ENCODE data around the gene ASXL2.

Gene ASXL2

GRCh38 chr2:25822190-25823117 is 55.8 kb downstream of the ASXL2 start:
- Mint-ChIP-seq H3K27ac (peak overlapping the region; percentile 94 to 97), H3K4me1 (ENCODE audit: low read depth in 2 of 2) (peaks cover 32 to 53% of the 10 kb centered on the region in 2 donors), H3K4me3 (peak overlapping the region; percentile 88 to 89), H3K27me3 (no peaks in the 10 kb centered on the region), H3K9me3 (no peaks in the 10 kb centered on the region), H3K36me3 (ENCODE audit: insufficient read depth) (peaks cover 6% of the 10 kb centered on the region)
- ATAC-seq (replicated peaks) (peak; percentile 88), DNase-seq (peak; percentile 52 to 63 (median 58))

- Mint-ChIP-seq H3K27ac (peak overlapping the region; percentile 94 to 97), H3K4me3 (peak overlapping the region; percentile 88 to 89), H3K9me3 (no peaks in the 10 kb centered on the region), H3K27me3 (no peaks in the 10 kb centered on the region), H3K36me3 (ENCODE audit: insufficient read depth) (peaks cover 8% of the 10 kb centered on the region), H3K4me1 (ENCODE audit: low read depth in 2 of 2) (peaks cover 36 to 61% of the 10 kb centered on the region in 2 donors)
- ATAC-seq (replicated peaks) (no peak), DNase-seq (no peak)
These were observed 56.8 kb downstream of the ASXL2 start for GRCh38 chr2:25821225-25822056.

- Mint-ChIP-seq H3K9me3 (no peaks in the 10 kb centered on the region), H3K27me3 (no peaks in the 10 kb centered on the region), H3K27ac (no peak overlapping the region), H3K36me3 (ENCODE audit: insufficient read depth) (peaks cover 14% of the 10 kb centered on the region), H3K4me3 (no peak overlapping the region), H3K4me1 (ENCODE audit: low read depth in 2 of 2) (peaks cover 29 to 60% of the 10 kb centered on the region in 2 donors)
- DNase-seq, result no peak
- ATAC-seq (replicated peaks), result no peak
These were observed 58.7 kb downstream of the ASXL2 start for GRCh38 chr2:25819597-25820039.

GRCh38 chr2:25817630-25818029 is 60.7 kb downstream of the ASXL2 start:
- no peaks in the 10 kb centered on the region for H3K9me3 Mint-ChIP-seq
- peaks cover 32 to 62% of the 10 kb centered on the region in 2 donors for H3K4me1 Mint-ChIP-seq (ENCODE audit: low read depth in 2 of 2)
- H3K27me3 Mint-ChIP-seq, result no peaks in the 10 kb centered on the region
- peaks cover 22% of the 10 kb centered on the region for H3K36me3 Mint-ChIP-seq (ENCODE audit: insufficient read depth)
- DNase-seq (no peak), ATAC-seq (replicated peaks) (peak; percentile 15)
- H3K4me3 Mint-ChIP-seq, result peak overlapping the region in 1 of 2 donors; percentile 56
- peak overlapping the region; percentile 41 to 57 for H3K27ac Mint-ChIP-seq

- no peak for ATAC-seq (replicated peaks)
- Mint-ChIP-seq H3K36me3 (ENCODE audit: insufficient read depth) (peaks cover 17% of the 10 kb centered on the region), H3K4me1 (ENCODE audit: low read depth in 2 of 2) (peaks cover 29 to 58% of the 10 kb centered on the region in 2 donors), H3K27me3 (no peaks in the 10 kb centered on the region), H3K4me3 (peak overlapping the region in 1 of 2 donors; percentile 56), H3K9me3 (no peaks in the 10 kb centered on the region), H3K27ac (peak overlapping the region; percentile 41 to 57)
- DNase-seq, result no peak
These were observed 61.3 kb downstream of the ASXL2 start for GRCh38 chr2:25817006-25817405.

- H3K4me1 Mint-ChIP-seq (ENCODE audit: low read depth in 2 of 2), result peaks cover 24 to 54% of the 10 kb centered on the region in 2 donors
- H3K9me3 Mint-ChIP-seq, result no peaks in the 10 kb centered on the region
- H3K4me3 Mint-ChIP-seq, result peak overlapping the region in 1 of 2 donors; percentile 51
- peak; percentile 62 for ATAC-seq (replicated peaks)
- H3K27ac Mint-ChIP-seq, result peak overlapping the region; percentile 41 to 57
- peaks cover 17% of the 10 kb centered on the region for H3K36me3 Mint-ChIP-seq (ENCODE audit: insufficient read depth)
- no peaks in the 10 kb centered on the region for H3K27me3 Mint-ChIP-seq
- DNase-seq, result no peak
These were observed 62.0 kb downstream of the ASXL2 start for GRCh38 chr2:25816249-25816648.

- Mint-ChIP-seq H3K27me3 (no peaks in the 10 kb centered on the region), H3K36me3 (ENCODE audit: insufficient read depth) (peaks cover 17% of the 10 kb centered on the region), H3K27ac (peak overlapping the region in 1 of 2 donors; percentile 57), H3K9me3 (no peaks in the 10 kb centered on the region), H3K4me3 (peak overlapping the region in 1 of 2 donors; percentile 4), H3K4me1 (ENCODE audit: low read depth in 2 of 2) (peaks cover 32 to 64% of the 10 kb centered on the region in 2 donors)
- ATAC-seq (replicated peaks) (no peak), DNase-seq (no peak)
These were observed 63.6 kb downstream of the ASXL2 start for GRCh38 chr2:25814681-25815080.

GRCh38 chr2:25810428-25810827 is 67.9 kb downstream of the ASXL2 start:
- Mint-ChIP-seq H3K27ac (peak overlapping the region in 1 of 2 donors; percentile 28), H3K9me3 (no peaks in the 10 kb centered on the region)

GRCh38 chr2:25809646-25810045 is 68.6 kb downstream of the ASXL2 start:
- Mint-ChIP-seq H3K4me1 (ENCODE audit: low read depth in 2 of 2) (peaks cover 22 to 42% of the 10 kb centered on the region in 2 donors), H3K27me3 (no peaks in the 10 kb centered on the region), H3K27ac (no peak overlapping the region), H3K4me3 (no peak overlapping the region), H3K36me3 (ENCODE audit: insufficient read depth) (peaks cover 24% of the 10 kb centered on the region), H3K9me3 (no peaks in the 10 kb centered on the region)
- ATAC-seq (replicated peaks) (no peak), DNase-seq (no peak)

More at GRCh38 chr2:25810428-25810827, 67.9 kb downstream of the ASXL2 start:
- Mint-ChIP-seq H3K4me3 (no peak overlapping the region), H3K27me3 (no peaks in the 10 kb centered on the region), H3K4me1 (ENCODE audit: low read depth in 2 of 2) (peaks cover 26 to 48% of the 10 kb centered on the region in 2 donors), H3K36me3 (ENCODE audit: insufficient read depth) (peaks cover 18% of the 10 kb centered on the region)
- no peak for ATAC-seq (replicated peaks)
- no peak for DNase-seq

- Mint-ChIP-seq H3K9me3 (no peaks in the 10 kb centered on the region), H3K36me3 (ENCODE audit: insufficient read depth) (peaks cover 30% of the 10 kb centered on the region), H3K27ac (peak overlapping the region in 1 of 2 donors; percentile 20), H3K27me3 (no peaks in the 10 kb centered on the region), H3K4me1 (ENCODE audit: low read depth in 2 of 2) (peaks cover 20 to 29% of the 10 kb centered on the region in 2 donors), H3K4me3 (no peak overlapping the region)
- no peak for ATAC-seq (replicated peaks)
- DNase-seq, result no peak
These were observed 70.3 kb downstream of the ASXL2 start for GRCh38 chr2:25808006-25808383.

- DNase-seq (no peak), ATAC-seq (replicated peaks) (no peak)
- Mint-ChIP-seq H3K27me3 (no peaks in the 10 kb centered on the region), H3K4me1 (ENCODE audit: low read depth in 2 of 2) (peaks cover 14 to 23% of the 10 kb centered on the region in 2 donors), H3K36me3 (ENCODE audit: insufficient read depth) (peaks cover 30% of the 10 kb centered on the region), H3K27ac (no peak overlapping the region), H3K4me3 (no peak overlapping the region), H3K9me3 (no peaks in the 10 kb centered on the region)
These were observed 71.3 kb downstream of the ASXL2 start for GRCh38 chr2:25806941-25807340.

GRCh38 chr2:25805987-25806386 is 72.3 kb downstream of the ASXL2 start:
- H3K36me3 Mint-ChIP-seq (ENCODE audit: insufficient read depth), result peaks cover 30% of the 10 kb centered on the region
- no peak for ATAC-seq (replicated peaks)
- peak overlapping the region in 1 of 2 donors; percentile 52 for H3K27ac Mint-ChIP-seq
- DNase-seq, result no peak
- peaks cover 14 to 20% of the 10 kb centered on the region in 2 donors for H3K4me1 Mint-ChIP-seq (ENCODE audit: low read depth in 2 of 2)
- H3K4me3 Mint-ChIP-seq, result no peak overlapping the region
- H3K9me3 Mint-ChIP-seq, result no peaks in the 10 kb centered on the region
- no peaks in the 10 kb centered on the region for H3K27me3 Mint-ChIP-seq

GRCh38 chr2:25804338-25804737 is 73.9 kb downstream of the ASXL2 start:
- H3K36me3 Mint-ChIP-seq (ENCODE audit: insufficient read depth), result peaks cover 30% of the 10 kb centered on the region

More at GRCh38 chr2:25804338-25804737, 73.9 kb downstream of the ASXL2 start:
- no peaks in the 10 kb centered on the region for H3K9me3 Mint-ChIP-seq
- H3K4me3 Mint-ChIP-seq, result no peak overlapping the region
- H3K27me3 Mint-ChIP-seq, result no peaks in the 10 kb centered on the region
- DNase-seq (no peak), ATAC-seq (replicated peaks) (no peak)
- H3K4me1 Mint-ChIP-seq (ENCODE audit: low read depth in 2 of 2), result peaks cover 6 to 14% of the 10 kb centered on the region in 2 donors
- H3K27ac Mint-ChIP-seq, result no peak overlapping the region

Data from effector memory CD8-positive, alpha-beta T cell (primary cell).